CMK (cell line): ENCODE measurements around the gene PSD.

Experiments used
- DNase-seq: peaks from one replicate; pipeline ENCODE4 v3.0.0-alpha.2; 2010; ENCODE audit warnings: low read depth

Gene PSD

GRCh38 chr10:102419269-102420180 is 940 bp upstream of the PSD start:
- peak; percentile 42 for DNase-seq

- no peak for DNase-seq
These were observed 1.9 kb downstream of the PSD start for GRCh38 chr10:102416695-102417094.

- no peak for DNase-seq
These were observed 2.3 kb downstream of the PSD start for GRCh38 chr10:102416283-102416682.

GRCh38 chr10:102414749-102415148 is 3.8 kb downstream of the PSD start:
- no peak for DNase-seq

GRCh38 chr10:102413806-102414561 is 4.6 kb downstream of the PSD start:
- no peak for DNase-seq

GRCh38 chr10:102413053-102413705 is 5.4 kb downstream of the PSD start:
- no peak for DNase-seq

- DNase-seq = no peak
These were observed 6.3 kb downstream of the PSD start for GRCh38 chr10:102412293-102412692.

GRCh38 chr10:102411341-102412255 is 7.0 kb downstream of the PSD start:
- DNase-seq = no peak

GRCh38 chr10:102410429-102411073 is 8.0 kb downstream of the PSD start:
- no peak for DNase-seq

GRCh38 chr10:102409604-102410428 is 8.8 kb downstream of the PSD start:
- no peak for DNase-seq

GRCh38 chr10:102408728-102409603 is 9.6 kb downstream of the PSD start:
- DNase-seq = no peak

GRCh38 chr10:102408131-102408727 is 10.4 kb downstream of the PSD start:
- no peak for DNase-seq

GRCh38 chr10:102407425-102408130 is 11.0 kb downstream of the PSD start:
- no peak for DNase-seq

GRCh38 chr10:102406815-102407214 is 11.8 kb downstream of the PSD start:
- no peak for DNase-seq

- no peak for DNase-seq
These were observed 13.0 kb downstream of the PSD start for GRCh38 chr10:102405632-102406031.

- no peak for DNase-seq
These were observed 13.4 kb downstream of the PSD start for GRCh38 chr10:102405108-102405571.

- DNase-seq = no peak
These were observed 14.1 kb downstream of the PSD start for GRCh38 chr10:102404361-102405107.
